ENCODE results near the gene RAB17.

Gene RAB17

DNA sequence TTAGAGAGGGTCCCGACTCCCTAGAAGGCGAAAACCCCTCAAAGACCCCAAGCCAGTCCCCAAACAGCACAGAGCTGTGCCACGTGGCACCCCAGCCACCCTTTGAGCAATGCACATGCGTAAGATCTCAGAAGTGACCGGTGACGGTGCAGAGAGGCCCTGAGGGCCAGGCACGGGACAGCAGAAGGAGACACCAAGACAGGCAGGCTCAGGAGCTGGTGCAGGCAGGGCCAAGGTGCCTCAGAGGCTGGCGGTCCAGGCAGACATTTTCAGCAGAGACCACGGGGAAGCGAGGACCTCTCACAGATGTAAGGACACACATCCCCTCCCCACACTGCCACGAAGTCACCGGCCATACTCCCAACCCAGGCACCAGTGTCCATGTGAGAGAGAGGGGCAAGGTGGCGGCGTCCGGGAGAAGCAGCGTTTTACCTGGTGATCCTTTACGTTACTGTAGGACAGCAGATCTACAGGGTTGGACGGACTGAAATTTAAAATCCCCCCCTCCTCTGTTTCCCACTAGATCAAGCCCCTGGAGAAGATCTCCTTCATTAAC, 2.0 kb upstream of the RAB17 start:
- TF ChIP-seq CTCF (IDR thresholded peaks at IDR 0.05) = no peak
- no peak for DNase-seq (ENCODE audit: low spot score)
- Histone ChIP-seq H3K27ac (no peak overlapping the region), H3K4me3 (no peak overlapping the region)

DNA sequence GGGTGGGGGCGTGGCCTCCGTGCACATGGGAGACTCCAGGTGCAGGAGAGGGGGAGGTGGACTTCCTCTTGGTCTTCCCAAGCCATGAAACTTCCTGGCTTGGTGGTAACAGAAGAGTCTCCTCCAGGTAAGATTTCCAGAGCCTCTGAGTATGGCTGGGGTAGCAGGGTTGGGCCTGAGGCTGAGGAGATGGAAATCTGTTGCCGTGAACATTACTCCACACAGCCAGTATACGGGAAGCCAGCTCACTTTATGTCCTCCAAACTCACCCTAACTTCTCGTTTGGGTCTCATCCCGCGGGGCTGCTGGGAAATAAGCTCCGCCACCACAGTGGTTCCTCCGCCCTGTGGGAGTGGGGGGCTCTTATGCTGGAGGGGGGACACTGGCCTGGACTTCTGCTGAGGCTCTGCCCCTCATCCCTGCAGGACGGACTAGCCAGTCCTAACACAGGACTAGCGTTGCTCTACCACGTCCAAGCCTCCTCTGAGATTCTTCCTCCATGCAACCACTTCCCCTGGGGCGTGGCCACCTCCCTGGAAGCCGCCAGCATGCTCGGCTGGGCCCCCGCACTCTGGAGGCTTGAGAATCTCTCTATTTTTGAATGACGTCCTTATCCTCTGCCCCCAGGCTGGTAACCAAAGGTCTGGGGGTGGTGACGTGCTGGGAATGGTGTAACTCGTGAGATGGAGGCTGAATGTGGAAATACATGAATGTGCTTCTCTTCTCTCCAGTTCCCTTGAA, 777 bp upstream of the RAB17 start:
- no peak for DNase-seq (ENCODE audit: low spot score)
- Histone ChIP-seq H3K4me3 (peak overlapping the region; percentile 3), H3K27ac (no peak overlapping the region)
- TF ChIP-seq CTCF (IDR thresholded peaks at IDR 0.05) = no peak

GRCh38 chr2:237588044-237588696, 2.4 kb downstream of the RAB17 start:
- DNase-seq (ENCODE audit: low spot score) = no peak
- no peak overlapping the region for H3K27ac ChIP-seq
- TF ChIP-seq CTCF (IDR thresholded peaks at IDR 0.05) = no peak
- H3K4me3 ChIP-seq = no peak overlapping the region

GRCh38 chr2:237585590-237586221, 4.8 kb downstream of the RAB17 start:
- Histone ChIP-seq H3K4me3 (no peak overlapping the region), H3K27ac (no peak overlapping the region)
- DNase-seq (ENCODE audit: low spot score) = no peak
- no peak for TF ChIP-seq CTCF (IDR thresholded peaks at IDR 0.05)

DNA sequence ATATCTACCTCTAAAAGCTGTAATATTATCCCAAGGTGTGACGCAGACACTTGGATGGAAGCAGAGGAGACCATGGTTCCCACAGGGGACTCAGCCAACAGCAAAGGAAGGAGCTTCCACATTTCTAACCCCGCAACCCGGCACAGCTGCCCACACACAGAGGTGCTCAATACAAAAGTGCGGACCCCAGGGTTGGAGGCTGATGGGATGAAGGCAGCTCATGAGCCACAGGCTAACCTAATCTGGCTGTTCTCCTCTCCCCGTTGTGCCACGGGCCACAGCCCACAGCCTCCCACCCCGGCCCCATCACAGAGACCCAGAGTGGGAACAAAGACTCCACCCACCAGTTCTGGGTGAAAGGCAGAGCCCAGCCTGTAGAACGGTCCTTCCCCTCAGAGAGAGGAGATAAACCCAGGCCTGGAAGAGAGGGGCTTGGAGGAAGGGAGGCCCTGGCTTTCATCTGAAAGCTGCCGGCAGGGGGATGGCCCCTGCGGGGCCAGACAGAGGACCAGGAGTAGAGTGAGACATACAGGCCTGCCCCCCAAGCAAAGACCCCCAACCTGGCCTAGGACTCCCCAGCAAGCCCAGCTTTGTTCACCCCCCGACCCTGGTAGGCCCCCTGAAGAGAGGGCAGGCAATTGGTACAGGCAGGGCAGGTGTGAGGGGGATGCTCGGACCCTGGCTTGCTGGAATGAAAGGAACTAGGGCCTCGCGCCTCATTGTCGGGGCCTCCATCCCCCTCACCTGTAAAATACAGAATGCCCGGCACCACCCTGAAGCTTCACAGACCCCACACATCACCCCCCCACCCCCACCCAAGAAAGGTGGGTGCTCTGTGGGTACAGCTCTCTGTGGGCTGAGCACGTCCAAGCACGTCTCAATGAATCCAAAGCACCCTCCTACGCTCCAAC, 6.9 kb downstream of the RAB17 start:
- DNase-seq (ENCODE audit: low spot score) = no peak
- H3K27ac ChIP-seq = no peak overlapping the region
- no peak for TF ChIP-seq CTCF (IDR thresholded peaks at IDR 0.05)
- no peak overlapping the region for H3K4me3 ChIP-seq

Measured in coronary artery (tissue), 2 donors.